Body of pancreas (tissue), 4 donors: Measurements from ENCODE around the gene THUMPD3.

Source experiments
- POLR2A ChIP-seq, 3 donors: fragments of 450-650 bp; IDR thresholded peaks; one replicate each; pipeline ENCODE4 v1.6.1; 2016; ENCODE audit warnings: antibody characterized with exemption in 3 of 3, mild to moderate bottlenecking in 2 of 3
- TF ChIP-seq, protein P1 (sequence below), 7 experiments: fragments of 450-650 bp in 4 of 7; fragments of 200-600 bp in 3 of 7; sonication (generic) in 3 of 7; IDR thresholded peaks; one replicate each; pipeline ENCODE4 v1.5.1; 2016 to 2019; ENCODE audit warnings: antibody characterized with exemption in 7 of 7

DNA sequence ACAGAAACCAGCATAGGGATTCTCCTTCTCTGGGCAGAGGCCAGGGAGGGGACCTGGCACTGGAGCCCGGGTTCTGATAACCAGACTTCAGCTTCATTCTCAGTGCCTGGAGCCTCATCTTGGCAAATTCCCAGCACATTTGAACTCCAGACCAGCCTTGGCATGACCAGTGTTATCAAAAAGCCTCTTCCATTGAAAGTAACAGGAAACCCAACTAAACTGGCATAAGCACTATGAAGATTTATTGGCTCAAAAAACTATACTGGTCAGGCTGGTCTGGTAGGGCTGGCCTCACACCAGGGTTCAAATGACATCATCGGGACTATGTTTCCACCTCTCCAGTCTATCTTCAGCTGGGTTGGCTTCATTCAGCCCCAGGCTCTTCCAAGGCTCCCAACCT lies 48.1 kb upstream of the THUMPD3 start:
- TF ChIP-seq, protein P1, sequence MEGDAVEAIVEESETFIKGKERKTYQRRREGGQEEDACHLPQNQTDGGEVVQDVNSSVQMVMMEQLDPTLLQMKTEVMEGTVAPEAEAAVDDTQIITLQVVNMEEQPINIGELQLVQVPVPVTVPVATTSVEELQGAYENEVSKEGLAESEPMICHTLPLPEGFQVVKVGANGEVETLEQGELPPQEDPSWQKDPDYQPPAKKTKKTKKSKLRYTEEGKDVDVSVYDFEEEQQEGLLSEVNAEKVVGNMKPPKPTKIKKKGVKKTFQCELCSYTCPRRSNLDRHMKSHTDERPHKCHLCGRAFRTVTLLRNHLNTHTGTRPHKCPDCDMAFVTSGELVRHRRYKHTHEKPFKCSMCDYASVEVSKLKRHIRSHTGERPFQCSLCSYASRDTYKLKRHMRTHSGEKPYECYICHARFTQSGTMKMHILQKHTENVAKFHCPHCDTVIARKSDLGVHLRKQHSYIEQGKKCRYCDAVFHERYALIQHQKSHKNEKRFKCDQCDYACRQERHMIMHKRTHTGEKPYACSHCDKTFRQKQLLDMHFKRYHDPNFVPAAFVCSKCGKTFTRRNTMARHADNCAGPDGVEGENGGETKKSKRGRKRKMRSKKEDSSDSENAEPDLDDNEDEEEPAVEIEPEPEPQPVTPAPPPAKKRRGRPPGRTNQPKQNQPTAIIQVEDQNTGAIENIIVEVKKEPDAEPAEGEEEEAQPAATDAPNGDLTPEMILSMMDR (IDR thresholded peaks at IDR 0.05) = no peak
- TF ChIP-seq POLR2A (IDR thresholded peaks at IDR 0.05) = no peak
